HepG2 (cell line): ENCODE data around the gene CD300LF. TPM values are rescaled to one million over a fixed set of nuclear protein-coding genes. Genes with fewer than 3 reads are reported as not detected.

ENCODE experiments used
- CHD4 ChIP-seq: fragments of 200-600 bp; sonication (generic); IDR thresholded peaks from 2 replicates; pipeline ENCODE4 v1.7.0; 2017; ENCODE audit warnings: mild to moderate bottlenecking, low read length, borderline replicate concordance
- ETV5 ChIP-seq: IDR thresholded peaks from 2 replicates; pipeline ENCODE4 v1.6.1; 2018; ENCODE audit warnings: missing biosample characterization, missing genetic modification reagents, inconsistent platforms, borderline replicate concordance
- MTA3 ChIP-seq: sonication (generic); formaldehyde crosslinking; IDR thresholded peaks from 2 replicates; pipeline ENCODE4 v1.4.0; 2020; ENCODE audit warnings: missing genetic modification reagents
- MXD1 ChIP-seq: sonication (generic); formaldehyde crosslinking; IDR thresholded peaks from 2 replicates; pipeline ENCODE4 v1.4.0; 2020; ENCODE audit warnings: mild to moderate bottlenecking, missing genetic modification reagents
- PATZ1 ChIP-seq: sonication (generic); formaldehyde crosslinking; IDR thresholded peaks from 2 replicates; pipeline ENCODE4 v1.4.0; 2020; ENCODE audit warnings: missing genetic modification reagents
- PLRG1 ChIP-seq: fragments of 450-650 bp; conservative IDR thresholded peaks from 2 replicates; pipeline ENCODE4 v1.6.1; 2016
- RBAK ChIP-seq: sonication (generic); formaldehyde crosslinking; IDR thresholded peaks from 2 replicates; pipeline ENCODE4 v1.5.1; 2020; ENCODE audit warnings: mild to moderate bottlenecking, missing genetic modification reagents
- RBM22 ChIP-seq: fragments of 200-400 bp; formaldehyde crosslinking; optimal IDR thresholded peaks from 2 replicates; pipeline ENCODE3; 2017; ENCODE audit warnings: mild to moderate bottlenecking, low read length, moderate library complexity
- TGIF2 ChIP-seq: IDR thresholded peaks from 2 replicates; pipeline ENCODE4 v1.6.1; 2016; ENCODE audit warnings: control low read depth, missing compliant biosample characterization
- ZBTB42 ChIP-seq: sonication (generic); formaldehyde crosslinking; IDR thresholded peaks from 2 replicates; pipeline ENCODE4 v1.5.0; 2020; ENCODE audit warnings: mild to moderate bottlenecking, missing genetic modification reagents
- ZC3H4 ChIP-seq: sonication (generic); formaldehyde crosslinking; IDR thresholded peaks from 2 replicates; pipeline ENCODE4 v1.4.0; 2020; ENCODE audit warnings: missing genetic modification reagents, borderline replicate concordance
- ZFP36L2 ChIP-seq: sonication (generic); formaldehyde crosslinking; IDR thresholded peaks from 2 replicates; pipeline ENCODE4 v1.4.0; 2020; ENCODE audit warnings: missing genetic modification reagents
- ZNF484 ChIP-seq: sonication (generic); formaldehyde crosslinking; IDR thresholded peaks from 2 replicates; pipeline ENCODE4 v1.5.1; 2020; ENCODE audit warnings: mild to moderate bottlenecking, low read depth, missing genetic modification reagents, borderline replicate concordance
- ZNF724P ChIP-seq: sonication (generic); formaldehyde crosslinking; IDR thresholded peaks from 2 replicates; pipeline ENCODE4 v1.8.0; 2022; ENCODE audit warnings: missing genetic modification reagents, borderline replicate concordance
- ZNF878 ChIP-seq: sonication (generic); formaldehyde crosslinking; IDR thresholded peaks from 2 replicates; pipeline ENCODE4 v1.8.1; 2023; ENCODE audit warnings: mild to moderate bottlenecking, missing genetic modification reagents, moderate library complexity
- ZSCAN20 ChIP-seq: sonication (generic); formaldehyde crosslinking; IDR thresholded peaks from 2 replicates; pipeline ENCODE4 v1.4.0; 2020; ENCODE audit warnings: missing genetic modification reagents, mild to moderate bottlenecking, borderline replicate concordance
- polyA plus RNA-seq, 8 experiments: library from polyadenylated mRNA; depleted of rRNA in 3 of 8; stranded (reverse) in 7 of 8; unstranded in 1 of 8; fragments of >200 nt; fragmentation: Illumina TruSeq in 4 of 8; extraction: Trizol in 4 of 8; gene quantifications; 2 replicates each; pipeline versions ENCODE4 v1.2.1 to v1.2.3, GENCODE V29; 2011 to 2016; ENCODE audit warnings: low read depth in 4 of 8, missing spikeins in 1 of 8, mixed read lengths in 1 of 8; ENCODE audit not compliant: insufficient read depth in 1 of 8
- total RNA-seq, 5 experiments: library from RNA; depleted of rRNA; stranded (reverse); fragments of >200 nt; fragmentation: Illumina TruSeq; extraction: Trizol; gene quantifications; 2 replicates each; pipeline ENCODE4 v1.2.3, GENCODE V29; 2016; ENCODE audit warnings: low read depth in 1 of 5
- TF ChIP-seq, protein P1 (sequence below): sonication (generic); formaldehyde crosslinking; IDR thresholded peaks from 2 replicates; pipeline ENCODE4 v1.4.0; 2020; ENCODE audit warnings: missing genetic modification reagents, borderline replicate concordance

Gene CD300LF
- total and polyA plus RNA-seq, 2 of the 13 experiments (the other 11 are each of a cell fraction or from before 2014, with no cell fraction given): not detected

- TF ChIP-seq ZSCAN20: 0 out of 2 replicates have a peak, but pooled peaks have one; percentile 25
- TF ChIP-seq ETV5 (CRISPR knock-in tag): no peak
- peak; percentile 23; the same call in 1 of the 2 replicates for TF ChIP-seq ZNF724P (CRISPR knock-in tag)
- TF ChIP-seq ZBTB42: no peak
- TF ChIP-seq PATZ1 (CRISPR knock-in tag): 0 out of 2 replicates have a peak, but pooled peaks have one; percentile 18
- TF ChIP-seq CHD4: no peak
- peak; percentile 56; the same call in 1 of the 2 replicates for TF ChIP-seq RBAK (CRISPR knock-in tag)
- TF ChIP-seq, protein P1, sequence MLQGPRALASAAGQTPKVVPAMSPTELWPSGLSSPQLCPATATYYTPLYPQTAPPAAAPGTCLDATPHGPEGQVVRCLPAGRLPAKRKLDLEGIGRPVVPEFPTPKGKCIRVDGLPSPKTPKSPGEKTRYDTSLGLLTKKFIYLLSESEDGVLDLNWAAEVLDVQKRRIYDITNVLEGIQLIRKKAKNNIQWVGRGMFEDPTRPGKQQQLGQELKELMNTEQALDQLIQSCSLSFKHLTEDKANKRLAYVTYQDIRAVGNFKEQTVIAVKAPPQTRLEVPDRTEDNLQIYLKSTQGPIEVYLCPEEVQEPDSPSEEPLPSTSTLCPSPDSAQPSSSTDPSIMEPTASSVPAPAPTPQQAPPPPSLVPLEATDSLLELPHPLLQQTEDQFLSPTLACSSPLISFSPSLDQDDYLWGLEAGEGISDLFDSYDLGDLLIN (CRISPR knock-in tag): 0 out of 2 replicates have a peak, but pooled peaks have one; percentile 19
- no peak for TF ChIP-seq PLRG1
- TF ChIP-seq ZFP36L2 (CRISPR knock-in tag): no peak
- TF ChIP-seq ZNF878 (CRISPR knock-in tag): no peak
- no peak; the same call in 1 of the 2 replicates for TF ChIP-seq MXD1 (CRISPR knock-in tag)
- TF ChIP-seq MTA3 (CRISPR knock-in tag): no peak
- peak; percentile 57; the same call in 1 of the 2 replicates for TF ChIP-seq TGIF2 (CRISPR knock-in tag)
- TF ChIP-seq ZNF484 (CRISPR knock-in tag): no peak
- TF ChIP-seq ZC3H4: no peak
- TF ChIP-seq RBM22: no peak
Observed at GRCh38 chr17:74737299-74738050, 24.8 kb upstream of the CD300LF start (continued).
